ENCODE results near the gene ARHGEF7.

- TF ChIP-seq CTCF (conservative IDR thresholded peaks at IDR 0.05; ENCODE audit: low read length) (no peak), EZH2phosphoT487 (IDR thresholded peaks at IDR 0.05; ENCODE audit: borderline replicate concordance, low read depth, low read length) (no peak)
Measured at GRCh38 chr13:111282425-111282824, 167.3 kb downstream of the ARHGEF7 start.
